Heart left ventricle (tissue), 13 donors: ENCODE data around the gene SETBP1.

Source experiments
- POLR2A ChIP-seq, 2 donors: fragments of 450-650 bp; IDR thresholded peaks; one replicate each; pipeline ENCODE4 v1.6.1; 2017; ENCODE audit warnings: antibody characterized with exemption in 2 of 2, mild to moderate bottlenecking in 2 of 2, moderate library complexity in 2 of 2
- TF ChIP-seq, protein P1 (sequence below), 12 donors: fragments of 200-600 bp; sonication (generic) in 4 of 12; IDR thresholded peaks; one replicate each; pipeline versions ENCODE4 v1.5.0 to v1.8.0; 2018 to 2022; ENCODE audit warnings: antibody characterized with exemption in 12 of 12, mild to moderate bottlenecking in 5 of 12
- donor health status: ischemic (EF 13 %, LVEDD 7.1; RV severe dilation, severe dysfunction).
- donor health status: DM: no; HTN: yes; CAD: no.
- donor health status: DM: no; HTN: no; CAD: no.
- donor health status: ischemic (EF 25% LVEDD 6.9; RV normal size, moderate dysfunction).
- donor health status: ischemic (EF 25% LVEDD 5.7; RV mildly dilated, moderate dysfunction).
- donor health status: ischemic (EF 35%, LVEDD 5.7; RV mildly dilated, moderate dysfunction).
- donor health status: nonischemic (EF 11% LVEDD 7.7; RV severe dilation, severe dysfunction).
- donor health status: DM: yes; HTN: yes; CAD: no.
- donor health status: PGD.
- donor health status: ischemic (EF 29% LVEDD 5.4; RV normal size, mild dysfunction).
- donor health status: nonischemic (EF 23%, LVEDD 6.1; RV moderate dilation, normal function).

DNA sequence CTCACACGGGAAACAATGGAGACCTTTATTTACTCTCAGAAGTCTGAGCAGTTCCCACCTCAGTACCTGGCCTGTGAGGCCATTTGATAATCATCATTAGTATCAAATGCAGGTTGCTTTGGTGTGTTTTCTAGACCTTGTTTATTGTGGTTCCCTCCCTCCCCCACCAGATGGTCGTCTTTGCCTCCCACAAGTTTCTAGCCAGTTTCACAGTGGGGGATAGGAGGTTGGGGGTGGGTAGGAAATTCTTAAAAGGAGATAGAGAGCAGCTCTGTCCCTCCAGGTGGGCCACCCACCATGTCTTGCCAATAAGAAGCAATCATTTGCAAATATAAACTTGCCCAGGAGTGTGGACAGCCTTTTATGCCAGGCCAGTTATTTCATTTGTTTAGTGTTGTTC lies 31.3 kb downstream of the SETBP1 start:
- TF ChIP-seq, protein P1, sequence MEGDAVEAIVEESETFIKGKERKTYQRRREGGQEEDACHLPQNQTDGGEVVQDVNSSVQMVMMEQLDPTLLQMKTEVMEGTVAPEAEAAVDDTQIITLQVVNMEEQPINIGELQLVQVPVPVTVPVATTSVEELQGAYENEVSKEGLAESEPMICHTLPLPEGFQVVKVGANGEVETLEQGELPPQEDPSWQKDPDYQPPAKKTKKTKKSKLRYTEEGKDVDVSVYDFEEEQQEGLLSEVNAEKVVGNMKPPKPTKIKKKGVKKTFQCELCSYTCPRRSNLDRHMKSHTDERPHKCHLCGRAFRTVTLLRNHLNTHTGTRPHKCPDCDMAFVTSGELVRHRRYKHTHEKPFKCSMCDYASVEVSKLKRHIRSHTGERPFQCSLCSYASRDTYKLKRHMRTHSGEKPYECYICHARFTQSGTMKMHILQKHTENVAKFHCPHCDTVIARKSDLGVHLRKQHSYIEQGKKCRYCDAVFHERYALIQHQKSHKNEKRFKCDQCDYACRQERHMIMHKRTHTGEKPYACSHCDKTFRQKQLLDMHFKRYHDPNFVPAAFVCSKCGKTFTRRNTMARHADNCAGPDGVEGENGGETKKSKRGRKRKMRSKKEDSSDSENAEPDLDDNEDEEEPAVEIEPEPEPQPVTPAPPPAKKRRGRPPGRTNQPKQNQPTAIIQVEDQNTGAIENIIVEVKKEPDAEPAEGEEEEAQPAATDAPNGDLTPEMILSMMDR (IDR thresholded peaks at IDR 0.05): no peak
- no peak for TF ChIP-seq POLR2A (IDR thresholded peaks at IDR 0.05)
